ENCODE measurements around the gene SPARCL1.
"Not testable (repeated sequence)": the region's sequence is repeated elsewhere in the genome, so short reads cannot be mapped to it uniquely, and the experiment has no call there.

The SPARCL1 gene

GRCh38 chr4:87497578-87497977 is 31.6 kb downstream of the SPARCL1 start:
- Histone ChIP-seq H2AK5ac (ENCODE audit: low read length) (no peak overlapping the region), H3K4ac (ENCODE audit: low read depth, low read length) (no peak overlapping the region), H3K9me3 (ENCODE audit: insufficient read depth, low read depth, low read length) (no peaks in the 10 kb centered on the region), H3K4me1 (ENCODE audit: control insufficient read depth in 1 of 2, insufficient read depth in 2 of 2, low read length in 2 of 2) (no peaks in the 10 kb centered on the region), H3K27ac (ENCODE audit: low read depth, low read length) (no peak overlapping the region), H2AFZ (ENCODE audit: insufficient read depth, low read length, poor library complexity) (no peak overlapping the region), H4K8ac (ENCODE audit: low read depth, low read length) (no peak overlapping the region), H3K4me3 (ENCODE audit: low read depth, low read length) (no peak overlapping the region), H2BK120ac (ENCODE audit: insufficient read depth, low read length, poor library complexity) (no peak overlapping the region), H4K12ac (ENCODE audit: low read depth, low read length) (no peak overlapping the region), H3K14ac (ENCODE audit: low read length) (no peak overlapping the region), H3K18ac (ENCODE audit: low read length) (no peak overlapping the region), H4K91ac (ENCODE audit: low read depth, low read length) (no peak overlapping the region), H3K36me3 (ENCODE audit: control insufficient read depth in 1 of 2, insufficient read depth in 2 of 2, low read length in 2 of 2) (no peaks in the 10 kb centered on the region), H3K23ac (ENCODE audit: low read length) (no peak overlapping the region), H3K4me2 (ENCODE audit: low read length) (no peak overlapping the region), H3K9ac (ENCODE audit: low read length) (no peak overlapping the region), H2BK12ac (ENCODE audit: low read length) (no peak overlapping the region), H3K79me1 (ENCODE audit: low read length) (no peaks in the 10 kb centered on the region), H2BK5ac (ENCODE audit: low read depth, low read length, poor library complexity) (no peak overlapping the region), H3K79me2 (ENCODE audit: control insufficient read depth, insufficient read depth, low read length, poor library complexity) (no peaks in the 10 kb centered on the region), H3K27me3 (ENCODE audit: insufficient read depth, low read length) (no peaks in the 10 kb centered on the region)
- WGBS (ENCODE audit: extremely low coverage, insufficient coverage, insufficient read length): no CpG with 5 or more reads among the region's 3 CpGs
- no peak for DNase-seq

- no peak overlapping the region for H3K14ac ChIP-seq (ENCODE audit: low read length)
- no peak overlapping the region for H3K18ac ChIP-seq (ENCODE audit: low read length)
- no peak overlapping the region for H2BK12ac ChIP-seq (ENCODE audit: low read length)
- H3K36me3 ChIP-seq (ENCODE audit: control insufficient read depth in 1 of 2, insufficient read depth in 2 of 2, low read length in 2 of 2): no peaks in the 10 kb centered on the region
- H4K8ac ChIP-seq (ENCODE audit: low read depth, low read length): no peak overlapping the region
- no peaks in the 10 kb centered on the region for H3K79me1 ChIP-seq (ENCODE audit: low read length)
- no peak overlapping the region for H2AFZ ChIP-seq (ENCODE audit: insufficient read depth, low read length, poor library complexity)
- H2BK120ac ChIP-seq (ENCODE audit: insufficient read depth, low read length, poor library complexity): no peak overlapping the region
- no peak overlapping the region for H2BK5ac ChIP-seq (ENCODE audit: low read depth, low read length, poor library complexity)
- no peaks in the 10 kb centered on the region for H3K9me3 ChIP-seq (ENCODE audit: insufficient read depth, low read depth, low read length)
- H3K23ac ChIP-seq (ENCODE audit: low read length): no peak overlapping the region
- WGBS (ENCODE audit: extremely low coverage, insufficient coverage, insufficient read length): no CpG with 5 or more reads among the region's 2 CpGs
- peak; percentile 9 to 36 for DNase-seq
- no peaks in the 10 kb centered on the region for H3K4me1 ChIP-seq (ENCODE audit: control insufficient read depth in 1 of 2, insufficient read depth in 2 of 2, low read length in 2 of 2)
- no peak overlapping the region for H4K91ac ChIP-seq (ENCODE audit: low read depth, low read length)
- H2AK5ac ChIP-seq (ENCODE audit: low read length): no peak overlapping the region
- no peak overlapping the region for H3K4me2 ChIP-seq (ENCODE audit: low read length)
- H3K27me3 ChIP-seq (ENCODE audit: insufficient read depth, low read length): no peaks in the 10 kb centered on the region
- no peak overlapping the region for H3K27ac ChIP-seq (ENCODE audit: low read depth, low read length)
- no peak overlapping the region for H4K12ac ChIP-seq (ENCODE audit: low read depth, low read length)
- no peaks in the 10 kb centered on the region for H3K79me2 ChIP-seq (ENCODE audit: control insufficient read depth, insufficient read depth, low read length, poor library complexity)
- H3K9ac ChIP-seq (ENCODE audit: low read length): no peak overlapping the region
- no peak overlapping the region for H3K4ac ChIP-seq (ENCODE audit: low read depth, low read length)
- no peak overlapping the region for H3K4me3 ChIP-seq (ENCODE audit: low read depth, low read length)
Measured at GRCh38 chr4:87497159-87497558, 32.0 kb downstream of the SPARCL1 start.

GRCh38 chr4:87493115-87493514 is 36.1 kb downstream of the SPARCL1 start:
- Histone ChIP-seq H3K79me2 (ENCODE audit: control insufficient read depth, insufficient read depth, low read length, poor library complexity) (no peaks in the 10 kb centered on the region), H4K12ac (ENCODE audit: low read depth, low read length) (no peak overlapping the region), H3K23ac (ENCODE audit: low read length) (no peak overlapping the region), H3K4me2 (ENCODE audit: low read length) (no peak overlapping the region), H3K9ac (ENCODE audit: low read length) (no peak overlapping the region), H2BK120ac (ENCODE audit: insufficient read depth, low read length, poor library complexity) (no peak overlapping the region), H3K18ac (ENCODE audit: low read length) (no peak overlapping the region), H3K27me3 (ENCODE audit: insufficient read depth, low read length) (no peaks in the 10 kb centered on the region), H3K79me1 (ENCODE audit: low read length) (no peaks in the 10 kb centered on the region), H2AFZ (ENCODE audit: insufficient read depth, low read length, poor library complexity) (no peak overlapping the region), H2BK12ac (ENCODE audit: low read length) (no peak overlapping the region), H3K27ac (ENCODE audit: low read depth, low read length) (no peak overlapping the region), H4K91ac (ENCODE audit: low read depth, low read length) (no peak overlapping the region), H3K9me3 (ENCODE audit: insufficient read depth, low read depth, low read length) (peaks cover 3% of the 10 kb centered on the region), H2BK5ac (ENCODE audit: low read depth, low read length, poor library complexity) (no peak overlapping the region), H3K4me1 (ENCODE audit: control insufficient read depth in 1 of 2, insufficient read depth in 2 of 2, low read length in 2 of 2) (no peaks in the 10 kb centered on the region), H2AK5ac (ENCODE audit: low read length) (no peak overlapping the region), H3K36me3 (ENCODE audit: control insufficient read depth in 1 of 2, insufficient read depth in 2 of 2, low read length in 2 of 2) (no peaks in the 10 kb centered on the region), H4K8ac (ENCODE audit: low read depth, low read length) (no peak overlapping the region), H3K4me3 (ENCODE audit: low read depth, low read length) (no peak overlapping the region), H3K4ac (ENCODE audit: low read depth, low read length) (no peak overlapping the region), H3K14ac (ENCODE audit: low read length) (no peak overlapping the region)
- WGBS (ENCODE audit: extremely low coverage, insufficient coverage, insufficient read length): no CpG with 5 or more reads among the region's 3 CpGs
- no peak for DNase-seq

GRCh38 chr4:87491851-87492250 is 37.3 kb downstream of the SPARCL1 start:
- not testable (repeated sequence) for H4K8ac ChIP-seq (ENCODE audit: low read depth, low read length); H2BK5ac ChIP-seq (ENCODE audit: low read depth, low read length, poor library complexity); H3K27ac ChIP-seq (ENCODE audit: low read depth, low read length); H2AFZ ChIP-seq (ENCODE audit: insufficient read depth, low read length, poor library complexity); DNase-seq; H3K14ac ChIP-seq (ENCODE audit: low read length); H3K9me3 ChIP-seq (ENCODE audit: insufficient read depth, low read depth, low read length); H3K4me2 ChIP-seq (ENCODE audit: low read length); H3K27me3 ChIP-seq (ENCODE audit: insufficient read depth, low read length); H3K4me3 ChIP-seq (ENCODE audit: low read depth, low read length); H4K91ac ChIP-seq (ENCODE audit: low read depth, low read length); H3K18ac ChIP-seq (ENCODE audit: low read length); H3K4ac ChIP-seq (ENCODE audit: low read depth, low read length); H3K23ac ChIP-seq (ENCODE audit: low read length); H2BK120ac ChIP-seq (ENCODE audit: insufficient read depth, low read length, poor library complexity); H4K12ac ChIP-seq (ENCODE audit: low read depth, low read length); H2AK5ac ChIP-seq (ENCODE audit: low read length); H3K9ac ChIP-seq (ENCODE audit: low read length); H3K36me3 ChIP-seq (ENCODE audit: control insufficient read depth in 1 of 2, insufficient read depth in 2 of 2, low read length in 2 of 2); H3K79me1 ChIP-seq (ENCODE audit: low read length); H3K79me2 ChIP-seq (ENCODE audit: control insufficient read depth, insufficient read depth, low read length, poor library complexity); H2BK12ac ChIP-seq (ENCODE audit: low read length); H3K4me1 ChIP-seq (ENCODE audit: control insufficient read depth in 1 of 2, insufficient read depth in 2 of 2, low read length in 2 of 2)
- no CpG with 5 or more reads among the region's 2 CpGs for WGBS (ENCODE audit: extremely low coverage, insufficient coverage, insufficient read length)

Data from trophoblast cell (in vitro differentiated cells and primary cell).